GM10266 (cell line): ENCODE measurements around the gene TNNT3.

Experiments used
- DNase-seq: peaks from one replicate; pipeline ENCODE4 v3.0.0; 2012; ENCODE audit errors: extremely low spot score
- CTCF ChIP-seq: IDR thresholded peaks from 2 replicates; pipeline ENCODE4 v1.5.1; 2012; ENCODE audit warnings: mild to moderate bottlenecking, low read depth; ENCODE audit not compliant: control insufficient read depth, insufficient read depth; ENCODE audit errors: missing control alignments

Gene TNNT3

GRCh38 chr11:1924181-1924580 is 4.7 kb downstream of the TNNT3 start:
- DNase-seq, result no peak
- no peak for TF ChIP-seq CTCF

GRCh38 chr11:1924646-1925372 is 5.3 kb downstream of the TNNT3 start:
- peak; percentile 20 for DNase-seq
- TF ChIP-seq CTCF, result no peak

- TF ChIP-seq CTCF, result no peak
- peak; percentile 18 for DNase-seq
Measured at GRCh38 chr11:1925373-1926155, 6.1 kb downstream of the TNNT3 start.

- TF ChIP-seq CTCF, result no peak
- peak; percentile 18 for DNase-seq
Measured at GRCh38 chr11:1926156-1927025, 6.9 kb downstream of the TNNT3 start.

GRCh38 chr11:1927026-1927847 is 7.7 kb downstream of the TNNT3 start:
- TF ChIP-seq CTCF, result no peak
- peak; percentile 21 for DNase-seq

GRCh38 chr11:1927848-1928469 is 8.5 kb downstream of the TNNT3 start:
- no peak for TF ChIP-seq CTCF

More at GRCh38 chr11:1927848-1928469, 8.5 kb downstream of the TNNT3 start:
- peak; percentile 24 for DNase-seq
